HG03066 (cell line): ENCODE results near the gene CBLL1.

ENCODE experiments used
- ATAC-seq: cut with Tn5 transposase; IDR thresholded peaks from one replicate; pipeline ENCODE4 v1.9.1; 2021; ENCODE audit warnings: low read depth; ENCODE audit not compliant: unreplicated experiment

Gene CBLL1

GRCh38 chr7:107743567-107744344 is at the start of gene CBLL1:
CBLL1 (plus strand) TSS chr7:107744142; CDS start chr7:107744164, 22 bp downstream.
- ATAC-seq, result peak; percentile 90

- no peak for ATAC-seq
Measured at GRCh38 chr7:107694386-107694785, 49.6 kb upstream of the CBLL1 start.

GRCh38 chr7:107696330-107696946 is 47.5 kb upstream of the CBLL1 start:
- ATAC-seq, result no peak

GRCh38 chr7:107697321-107698049 is 46.5 kb upstream of the CBLL1 start:
- ATAC-seq, result no peak

DNA sequence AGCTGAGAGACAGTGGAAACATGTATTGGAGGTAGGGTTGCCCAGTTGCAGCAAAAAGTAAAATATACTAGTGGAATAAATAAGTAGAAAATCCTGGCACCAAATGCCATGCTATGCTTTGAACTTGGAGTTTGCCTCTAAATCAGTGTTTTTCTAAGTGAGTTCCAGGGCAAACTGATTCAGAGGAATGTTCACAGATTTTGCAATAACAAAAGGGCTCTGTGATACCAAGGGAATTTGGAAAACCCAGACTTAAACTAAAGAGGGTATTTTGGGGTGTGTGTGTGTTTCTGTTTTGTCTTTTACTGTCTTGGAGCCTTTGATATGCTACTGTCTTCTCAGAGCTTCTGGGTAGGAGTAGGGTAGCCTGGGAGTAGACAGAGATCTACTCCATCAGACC is 43.4 kb upstream of the CBLL1 start:
- ATAC-seq, result no peak

DNA sequence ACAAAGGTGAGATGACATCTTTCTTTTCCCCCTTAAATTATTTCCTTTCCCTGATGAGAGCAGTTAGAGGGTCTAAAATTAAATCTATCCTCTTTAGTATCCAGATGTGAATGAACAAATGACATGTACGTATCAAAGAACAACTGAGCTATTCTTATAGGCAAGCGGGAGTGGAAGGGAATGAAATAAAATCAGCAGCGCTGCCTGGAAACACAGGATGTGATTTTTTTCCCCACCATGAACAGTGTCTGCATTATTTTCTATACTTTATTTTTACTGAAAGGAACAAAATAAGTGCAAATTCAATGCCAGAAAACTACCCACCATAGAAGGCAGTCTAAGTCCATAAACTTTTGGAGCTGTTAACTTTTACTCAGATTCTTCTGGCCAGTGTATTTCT is 42.8 kb upstream of the CBLL1 start:
- ATAC-seq, result no peak

GRCh38 chr7:107703219-107703618 is 40.7 kb upstream of the CBLL1 start:
- no peak for ATAC-seq

- no peak for ATAC-seq
Measured at GRCh38 chr7:107703872-107704271, 40.1 kb upstream of the CBLL1 start.

- ATAC-seq, result no peak
Measured at GRCh38 chr7:107708956-107709355, 35.0 kb upstream of the CBLL1 start.

GRCh38 chr7:107711301-107711700 is 32.6 kb upstream of the CBLL1 start:
- ATAC-seq, result no peak

DNA sequence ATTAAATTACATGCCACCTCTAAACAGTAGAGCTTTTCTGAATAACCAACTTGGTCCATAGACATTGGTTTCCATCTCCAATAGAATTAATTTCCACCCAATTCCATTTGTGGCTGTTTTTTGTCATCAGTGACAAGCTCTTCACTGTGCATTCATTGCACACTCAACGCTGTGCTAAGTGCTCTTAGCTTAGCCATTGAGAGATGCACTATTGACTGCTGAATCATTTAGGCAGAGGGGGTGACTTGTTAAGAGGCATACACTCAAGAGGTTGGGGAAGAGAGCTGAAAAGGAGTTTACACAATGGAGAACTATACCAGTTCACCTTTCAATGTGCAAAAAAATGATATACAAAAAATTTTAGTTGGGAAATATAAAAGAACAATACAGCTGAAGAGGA is 31.9 kb upstream of the CBLL1 start:
- ATAC-seq, result no peak

DNA sequence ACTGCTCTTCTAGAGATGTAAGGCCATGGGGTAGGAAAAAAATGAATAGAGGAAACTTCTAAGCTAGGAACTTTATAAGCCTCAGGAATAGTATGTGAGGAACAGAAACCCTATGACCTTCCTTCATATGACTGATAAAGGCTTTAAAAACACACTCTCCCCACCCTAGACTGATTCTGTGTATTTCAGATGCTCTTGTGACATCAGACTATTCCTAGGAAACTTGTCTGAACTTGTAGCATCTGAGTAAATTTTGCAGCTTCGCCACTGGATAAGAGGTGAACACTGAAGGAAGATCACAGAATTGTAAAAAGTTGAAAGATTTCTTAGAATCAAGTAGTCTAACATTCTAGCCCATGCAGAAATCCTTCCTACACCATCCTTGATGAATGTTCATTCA is 31.0 kb upstream of the CBLL1 start:
- no peak for ATAC-seq

DNA sequence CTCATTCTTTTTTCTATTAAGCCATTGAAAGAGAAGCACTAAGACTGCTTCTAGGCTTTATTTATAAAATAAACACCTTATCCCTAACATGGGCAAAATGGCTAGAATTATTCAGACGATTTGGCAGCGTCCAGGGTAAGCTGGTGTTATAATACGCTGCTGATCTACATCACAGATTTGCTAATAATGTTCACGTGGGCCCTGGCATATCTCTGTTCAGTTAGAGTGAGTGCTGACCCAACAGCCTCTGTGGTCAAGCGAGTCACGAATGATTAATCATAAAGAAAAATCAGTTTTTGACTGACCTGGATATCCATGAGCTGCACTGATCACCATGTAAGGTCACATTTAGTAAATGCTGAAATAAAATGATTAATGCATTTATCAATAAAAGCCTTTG is 28.4 kb upstream of the CBLL1 start:
- ATAC-seq, result no peak

- no peak for ATAC-seq
Measured at GRCh38 chr7:107718456-107719193, 25.3 kb upstream of the CBLL1 start.

- ATAC-seq, result no peak
Measured at GRCh38 chr7:107721286-107721685, 22.7 kb upstream of the CBLL1 start.

DNA sequence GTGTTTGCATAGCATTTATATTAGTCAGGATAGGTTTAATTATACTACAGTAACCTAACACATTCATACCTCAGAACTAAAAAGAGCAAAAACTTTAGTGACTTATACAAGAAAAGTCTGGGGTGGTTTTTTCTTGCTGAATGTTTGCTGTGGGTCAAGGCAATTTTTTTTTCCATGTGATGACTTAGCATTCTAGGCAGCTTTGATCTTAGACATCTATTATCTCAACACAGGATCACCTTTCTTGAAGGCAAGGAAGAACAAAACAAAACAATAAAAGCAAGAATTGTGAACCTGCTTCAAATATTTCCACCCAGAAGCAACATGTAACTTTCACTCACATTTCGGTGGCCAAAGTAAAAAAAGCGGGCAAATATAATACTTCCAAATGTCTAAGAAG is 20.7 kb upstream of the CBLL1 start:
- no peak for ATAC-seq

GRCh38 chr7:107725138-107725740 is 18.7 kb upstream of the CBLL1 start:
- no peak for ATAC-seq

- no peak for ATAC-seq
Measured at GRCh38 chr7:107726356-107727130, 17.4 kb upstream of the CBLL1 start.

DNA sequence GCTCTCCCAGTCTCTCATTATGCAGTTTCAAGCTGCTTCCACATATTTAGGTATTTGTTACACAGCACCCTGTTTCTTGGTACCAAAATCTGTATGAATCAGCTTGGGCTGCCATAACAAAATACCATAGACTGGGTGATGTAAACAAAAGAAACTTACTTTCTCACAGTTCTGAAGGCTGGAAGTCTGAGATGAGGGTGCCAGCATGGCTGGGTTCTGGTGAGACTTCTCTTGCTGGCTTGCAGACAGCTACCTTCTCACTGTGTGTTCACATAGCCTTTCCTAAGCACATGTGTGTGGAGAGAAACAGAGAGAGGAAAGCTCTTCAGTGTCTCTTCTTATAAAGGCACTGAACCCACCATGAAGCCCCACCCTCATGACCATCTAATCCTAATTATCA is 15.7 kb upstream of the CBLL1 start:
- no peak for ATAC-seq
